Calu3 (cell line): ENCODE data around the gene PIEZO1. TPM values are rescaled to one million over a fixed set of nuclear protein-coding genes. Genes with fewer than 3 reads are reported as not detected.
A peak's percentile ranks its signal among the peaks of the same experiment; 100 is the strongest.
"Not testable (repeated sequence)": the region's sequence is repeated elsewhere in the genome, so short reads cannot be mapped to it uniquely, and the experiment has no call there.

Experiments
- BruUV-seq: library from RNA; stranded (reverse); fragments of 400-500 nt; replicated peaks from 2 replicates; lab custom pipeline; 2021; lab: Mats Ljungman, UMichigan
- CTCF ChIA-PET: fragments of 300-600 bp; sonication (Branson Sonifier 250); formaldehyde crosslinking; loops from one replicate; lab custom pipeline; 2022; ENCODE audit warnings: antibody characterized with exemption; lab: Charles Lee
- DNase-seq: peaks from one replicate; pipeline ENCODE4 v3.0.0; 2022
- H3K27ac Mint-ChIP-seq: one replicate; pipeline ENCODE4 v1.8.0; 2022; ENCODE audit warnings: mixed read lengths; ENCODE audit not compliant: unreplicated experiment
- H3K27me3 Mint-ChIP-seq: one replicate; pipeline ENCODE4 v1.8.0; 2022; ENCODE audit warnings: mixed read lengths; ENCODE audit not compliant: unreplicated experiment
- H3K36me3 Mint-ChIP-seq: one replicate; pipeline ENCODE4 v1.8.0; 2022; ENCODE audit warnings: mild to moderate bottlenecking, moderate library complexity, mixed read lengths; ENCODE audit not compliant: insufficient read depth, unreplicated experiment
- H3K4me1 Mint-ChIP-seq: one replicate; pipeline ENCODE4 v1.8.0; 2022; ENCODE audit warnings: mild to moderate bottlenecking, low read depth, mixed read lengths; ENCODE audit not compliant: unreplicated experiment
- H3K4me3 Mint-ChIP-seq: one replicate; pipeline ENCODE4 v1.8.0; 2022; ENCODE audit warnings: mild to moderate bottlenecking, low read depth, moderate library complexity, mixed read lengths; ENCODE audit not compliant: unreplicated experiment
- H3K9me3 Mint-ChIP-seq: one replicate; pipeline ENCODE4 v1.8.0; 2022; ENCODE audit warnings: low read depth, mixed read lengths; ENCODE audit not compliant: unreplicated experiment
- intact Hi-C: fragments of 100-400 bp; cut with micrococcal nuclease; formaldehyde crosslinking; loops from one replicate; pipeline ENCODE4 v1.10.0; 2022; ENCODE audit not compliant: unreplicated experiment
- microRNA-seq: library from miRNA; unstranded; fragments of <30 nt; microRNA quantifications from one replicate; pipeline ENCODE4 v1.2.0, GENCODE V29; 2022
- total RNA-seq: library from RNA; stranded (reverse); gene quantifications from 2 replicates; pipeline ENCODE4 v1.2.3, GENCODE V29; 2022
- TF ChIP-seq, protein P1 (sequence below): fragments of 200-600 bp; IDR thresholded peaks from one replicate; pipeline ENCODE4 v1.8.0; 2022; ENCODE audit warnings: antibody characterized with exemption; ENCODE audit not compliant: unreplicated experiment

PIEZO1 gene
- total RNA-seq, 1 experiment from 2014 or later = 199 TPM

DNA sequence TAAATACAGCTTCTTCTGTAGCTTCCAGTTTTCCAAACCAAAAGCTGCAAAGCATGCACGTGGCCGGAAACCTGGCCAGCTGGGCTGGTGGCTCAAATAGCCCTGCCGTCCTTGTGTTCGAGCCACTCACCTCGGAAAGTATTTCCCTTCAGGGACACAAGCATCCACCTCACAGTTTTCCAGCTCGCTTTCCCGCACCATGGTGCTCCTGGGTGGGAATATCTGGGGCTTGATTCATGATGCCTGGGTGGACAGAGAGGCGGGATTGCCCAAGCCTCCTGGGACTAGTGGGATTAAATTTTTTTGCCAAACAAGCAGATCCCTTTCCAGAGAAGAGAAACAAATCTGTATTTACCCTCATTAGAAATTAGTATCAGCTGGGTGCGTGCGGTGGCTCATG, 115.0 kb downstream of the PIEZO1 start:
- Mint-ChIP-seq H3K36me3 (peaks cover 37% of the 10 kb centered on the region), H3K4me1 (no peaks in the 10 kb centered on the region), H3K27ac (no peak overlapping the region), H3K4me3 (no peak overlapping the region), H3K27me3 (no peaks in the 10 kb centered on the region), H3K9me3 (no peaks in the 10 kb centered on the region)
- CTCF ChIA-PET = no interaction called here
- intact Hi-C loops = no loop called here
- BruUV-seq = no TSS peak
- DNase-seq = no peak
- TF ChIP-seq, protein P1, sequence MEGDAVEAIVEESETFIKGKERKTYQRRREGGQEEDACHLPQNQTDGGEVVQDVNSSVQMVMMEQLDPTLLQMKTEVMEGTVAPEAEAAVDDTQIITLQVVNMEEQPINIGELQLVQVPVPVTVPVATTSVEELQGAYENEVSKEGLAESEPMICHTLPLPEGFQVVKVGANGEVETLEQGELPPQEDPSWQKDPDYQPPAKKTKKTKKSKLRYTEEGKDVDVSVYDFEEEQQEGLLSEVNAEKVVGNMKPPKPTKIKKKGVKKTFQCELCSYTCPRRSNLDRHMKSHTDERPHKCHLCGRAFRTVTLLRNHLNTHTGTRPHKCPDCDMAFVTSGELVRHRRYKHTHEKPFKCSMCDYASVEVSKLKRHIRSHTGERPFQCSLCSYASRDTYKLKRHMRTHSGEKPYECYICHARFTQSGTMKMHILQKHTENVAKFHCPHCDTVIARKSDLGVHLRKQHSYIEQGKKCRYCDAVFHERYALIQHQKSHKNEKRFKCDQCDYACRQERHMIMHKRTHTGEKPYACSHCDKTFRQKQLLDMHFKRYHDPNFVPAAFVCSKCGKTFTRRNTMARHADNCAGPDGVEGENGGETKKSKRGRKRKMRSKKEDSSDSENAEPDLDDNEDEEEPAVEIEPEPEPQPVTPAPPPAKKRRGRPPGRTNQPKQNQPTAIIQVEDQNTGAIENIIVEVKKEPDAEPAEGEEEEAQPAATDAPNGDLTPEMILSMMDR = no peak

DNA sequence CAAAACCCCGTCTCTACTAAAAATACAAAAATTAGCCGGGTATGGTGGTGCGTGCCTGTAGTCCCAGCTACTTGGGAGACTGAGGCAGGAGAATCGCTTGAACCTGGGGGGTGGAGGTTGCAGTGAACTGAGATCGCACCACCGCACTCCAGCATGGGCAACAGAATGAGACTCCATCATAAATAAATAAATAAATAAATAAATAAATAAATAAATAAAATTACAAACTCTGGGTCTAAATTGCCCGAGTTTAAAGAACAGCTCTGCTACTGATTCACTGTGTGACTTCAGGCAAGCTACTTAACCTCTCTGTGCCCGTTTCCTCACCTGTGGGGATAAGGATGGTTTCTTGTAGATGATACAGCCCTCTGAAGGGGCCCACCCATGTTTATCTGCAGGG, 115.5 kb downstream of the PIEZO1 start:
- H3K9me3 Mint-ChIP-seq, H3K4me3 Mint-ChIP-seq, intact Hi-C loops, H3K4me1 Mint-ChIP-seq, DNase-seq, H3K27me3 Mint-ChIP-seq, H3K27ac Mint-ChIP-seq, BruUV-seq: not testable (repeated sequence)
- H3K36me3 Mint-ChIP-seq = peaks cover 36% of the 10 kb centered on the region
- CTCF ChIA-PET = interaction anchor here (0.6 kb wide), 1 partner anchor 330 kb away, joined by 3 read pairs; no protein-coding TSS in a partner anchor

DNA sequence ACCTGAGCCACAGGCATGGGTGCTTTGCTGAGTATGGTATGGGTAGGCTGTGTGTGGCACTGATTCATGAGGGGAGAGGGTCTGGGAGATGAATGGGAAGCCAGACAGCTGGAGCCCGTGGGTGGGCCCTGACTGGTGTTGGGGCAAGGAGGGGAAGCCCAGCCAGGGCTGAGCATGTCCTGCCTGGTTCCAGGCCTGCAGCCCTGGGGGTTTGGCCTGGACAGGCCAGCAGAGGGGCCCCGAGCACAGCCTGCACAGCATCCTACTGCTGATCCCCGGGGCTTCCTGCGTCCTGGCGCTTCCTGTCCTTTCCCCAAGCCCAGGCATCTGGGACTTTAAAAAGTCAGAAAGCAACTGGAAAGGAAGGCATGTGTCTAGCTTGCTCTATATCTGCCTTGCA, 117.6 kb downstream of the PIEZO1 start:
- TF ChIP-seq, protein P1 = no peak
- Mint-ChIP-seq H3K27me3 (no peaks in the 10 kb centered on the region), H3K4me3 (no peak overlapping the region), H3K9me3 (no peaks in the 10 kb centered on the region), H3K36me3 (peaks cover 46% of the 10 kb centered on the region), H3K4me1 (no peaks in the 10 kb centered on the region), H3K27ac (peak overlapping the region; percentile 5)
- no TSS peak for BruUV-seq
- DNase-seq = no peak
- intact Hi-C loops = no loop called here
- CTCF ChIA-PET = no interaction called here

DNA sequence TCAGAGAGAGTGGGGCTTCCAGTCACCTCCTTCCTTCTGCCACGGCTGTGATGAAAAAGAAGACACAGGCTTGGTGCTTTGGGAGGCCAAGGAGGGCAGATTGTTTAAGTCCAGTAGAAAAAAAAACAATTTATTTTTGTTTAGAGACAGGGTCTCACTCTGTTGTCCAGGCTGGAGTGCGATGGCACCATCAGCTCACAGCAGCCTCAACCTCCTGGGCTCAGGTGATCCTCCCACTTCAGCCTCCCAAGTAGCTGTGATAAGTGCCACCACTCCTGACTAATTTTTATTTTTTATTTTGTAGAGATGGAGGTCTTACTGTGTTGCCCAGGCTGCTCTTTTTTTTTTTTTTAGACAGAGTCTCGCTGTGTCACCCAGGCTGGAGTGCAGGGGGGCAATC, 119.5 kb downstream of the PIEZO1 start:
- TF ChIP-seq, protein P1 = no peak
- no peaks in the 10 kb centered on the region for H3K4me1 Mint-ChIP-seq
- H3K27ac Mint-ChIP-seq = no peak overlapping the region
- H3K36me3 Mint-ChIP-seq = peaks cover 58% of the 10 kb centered on the region
- CTCF ChIA-PET = interaction anchor here (0.6 kb wide), 1 partner anchor 1034 kb away, joined by 3 read pairs; no protein-coding TSS in a partner anchor
- H3K27me3 Mint-ChIP-seq = no peaks in the 10 kb centered on the region
- intact Hi-C loops = no loop called here
- H3K9me3 Mint-ChIP-seq = no peaks in the 10 kb centered on the region
- H3K4me3 Mint-ChIP-seq = no peak overlapping the region
- no peak for DNase-seq
- BruUV-seq = no TSS peak

Small RNA genes lying within 50 kb of the gene (microRNA-seq; reads per million reads assigned to microRNA genes)
- gene MIR4722 = 2.1 reads per million

Other genes starting within 250 kb of the PIEZO1 start
- 77.2 and 85.7 TPM in 2 replicates for gene ZC3H18, start 214.8 kb downstream of the PIEZO1 start, total RNA-seq
- gene IL17C, start 146.6 kb downstream of the PIEZO1 start, total RNA-seq = not detected in 2 replicates
- gene CYBA, start 134.2 kb downstream of the PIEZO1 start, total RNA-seq = 867 and 881 TPM in 2 replicates
- 139 and 152 TPM in 2 replicates for gene MVD, start 122.1 kb downstream of the PIEZO1 start, total RNA-seq
- gene SNAI3, start 98.7 kb downstream of the PIEZO1 start, total RNA-seq = 0.34 and 0.54 TPM in 2 replicates
- 33.3 and 34.3 TPM in 2 replicates for gene RNF166, start 78.8 kb downstream of the PIEZO1 start, total RNA-seq
- 39.5 and 49.1 TPM in 2 replicates for gene CTU2, start 78.7 kb downstream of the PIEZO1 start, total RNA-seq
- 74.8 and 82.5 TPM in 2 replicates for gene CDT1, start 18.6 kb upstream of the PIEZO1 start, total RNA-seq
- 203 and 207 TPM in 2 replicates for gene APRT, start 26.7 kb upstream of the PIEZO1 start, total RNA-seq
- 50.4 and 55.0 TPM in 2 replicates for gene GALNS, start 71.7 kb upstream of the PIEZO1 start, total RNA-seq
- gene TRAPPC2L, start 71.9 kb upstream of the PIEZO1 start, total RNA-seq = 79.1 and 110 TPM in 2 replicates
- gene PABPN1L, start 81.4 kb upstream of the PIEZO1 start, total RNA-seq = not detected in 2 replicates
- gene CBFA2T3, start 192.0 kb upstream of the PIEZO1 start, total RNA-seq = not detected in 2 replicates